Hepatocyte (in vitro differentiated cells): Measurements from ENCODE around the gene MED17.

Source experiments
- EZH2 ChIP-seq: fragments of 200-600 bp; sonication (generic); IDR thresholded peaks from 2 replicates; pipeline ENCODE4 v1.6.1; 2016; ENCODE audit warnings: antibody characterized with exemption, mild to moderate bottlenecking, borderline replicate concordance
- TF ChIP-seq, protein P1 (sequence below): fragments of 200-600 bp; sonication (generic); IDR thresholded peaks from 2 replicates; pipeline ENCODE4 v1.5.1; 2016; ENCODE audit warnings: antibody characterized with exemption, mild to moderate bottlenecking; ENCODE audit not compliant: poor library complexity

DNA sequence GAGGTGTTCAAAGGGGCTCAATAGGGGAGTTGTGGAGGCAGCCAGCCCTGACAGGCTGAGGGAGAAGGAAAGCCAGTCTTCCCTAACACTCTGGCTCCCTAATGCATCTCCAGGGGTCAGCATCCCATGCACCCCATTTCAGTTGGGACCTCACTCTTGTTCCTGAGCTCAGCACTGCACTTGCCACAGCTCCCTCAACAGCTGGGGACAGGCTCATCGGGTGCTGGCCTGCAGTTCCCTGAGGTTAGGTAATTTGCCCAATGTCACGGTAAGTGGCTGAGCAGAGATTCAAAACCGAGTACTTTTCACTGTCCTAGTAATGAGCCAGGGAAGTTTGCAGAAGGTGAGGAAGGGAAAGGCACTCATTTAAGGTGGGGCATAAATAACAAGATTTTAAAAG lies 45.5 kb downstream of the MED17 start:
- TF ChIP-seq, protein P1, sequence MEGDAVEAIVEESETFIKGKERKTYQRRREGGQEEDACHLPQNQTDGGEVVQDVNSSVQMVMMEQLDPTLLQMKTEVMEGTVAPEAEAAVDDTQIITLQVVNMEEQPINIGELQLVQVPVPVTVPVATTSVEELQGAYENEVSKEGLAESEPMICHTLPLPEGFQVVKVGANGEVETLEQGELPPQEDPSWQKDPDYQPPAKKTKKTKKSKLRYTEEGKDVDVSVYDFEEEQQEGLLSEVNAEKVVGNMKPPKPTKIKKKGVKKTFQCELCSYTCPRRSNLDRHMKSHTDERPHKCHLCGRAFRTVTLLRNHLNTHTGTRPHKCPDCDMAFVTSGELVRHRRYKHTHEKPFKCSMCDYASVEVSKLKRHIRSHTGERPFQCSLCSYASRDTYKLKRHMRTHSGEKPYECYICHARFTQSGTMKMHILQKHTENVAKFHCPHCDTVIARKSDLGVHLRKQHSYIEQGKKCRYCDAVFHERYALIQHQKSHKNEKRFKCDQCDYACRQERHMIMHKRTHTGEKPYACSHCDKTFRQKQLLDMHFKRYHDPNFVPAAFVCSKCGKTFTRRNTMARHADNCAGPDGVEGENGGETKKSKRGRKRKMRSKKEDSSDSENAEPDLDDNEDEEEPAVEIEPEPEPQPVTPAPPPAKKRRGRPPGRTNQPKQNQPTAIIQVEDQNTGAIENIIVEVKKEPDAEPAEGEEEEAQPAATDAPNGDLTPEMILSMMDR = no peak
- TF ChIP-seq EZH2 = no peak
